HepG2 (cell line): ENCODE measurements around the gene SEMA3F. TPM values are rescaled to one million over a fixed set of nuclear protein-coding genes. Genes with fewer than 3 reads are reported as not detected.

Experiments
- CERS6 ChIP-seq: sonication (generic); formaldehyde crosslinking; IDR thresholded peaks from 2 replicates; pipeline ENCODE4 v1.5.0; 2020; ENCODE audit warnings: missing genetic modification reagents
- PLSCR1 ChIP-seq: sonication (generic); formaldehyde crosslinking; IDR thresholded peaks from 2 replicates; pipeline ENCODE4 v1.5.0; 2020; ENCODE audit warnings: missing genetic modification reagents, mild to moderate bottlenecking, borderline replicate concordance
- SIX4 ChIP-seq: sonication (generic); formaldehyde crosslinking; IDR thresholded peaks from 2 replicates; pipeline ENCODE4 v1.4.0; 2020; ENCODE audit warnings: missing genetic modification reagents
- TCF7 ChIP-seq: sonication (generic); IDR thresholded peaks from 2 replicates; pipeline ENCODE4 v1.6.1; 2016; ENCODE audit warnings: antibody characterized with exemption, low read depth
- TGIF2 ChIP-seq: IDR thresholded peaks from 2 replicates; pipeline ENCODE4 v1.6.1; 2016; ENCODE audit warnings: control low read depth, missing compliant biosample characterization
- THYN1 ChIP-seq: sonication (generic); formaldehyde crosslinking; IDR thresholded peaks from 2 replicates; pipeline ENCODE4 v1.8.1; 2023; ENCODE audit warnings: low read depth, mild to moderate bottlenecking, moderate library complexity, missing genetic modification reagents, borderline replicate concordance
- TMF1 ChIP-seq: sonication (generic); formaldehyde crosslinking; IDR thresholded peaks from 2 replicates; pipeline ENCODE4 v1.8.1; 2022; ENCODE audit warnings: low read depth, missing genetic modification reagents
- ZBED4 ChIP-seq: sonication (generic); formaldehyde crosslinking; IDR thresholded peaks from 2 replicates; pipeline ENCODE4 v1.4.0; 2020; ENCODE audit warnings: missing genetic modification reagents, borderline replicate concordance
- ZBTB7B ChIP-seq: sonication (generic); formaldehyde crosslinking; IDR thresholded peaks from 2 replicates; pipeline ENCODE4 v1.4.0; 2020; ENCODE audit warnings: missing genetic modification reagents
- ZGPAT ChIP-seq: IDR thresholded peaks from 2 replicates; pipeline ENCODE4 v1.6.1; 2016; ENCODE audit warnings: mild to moderate bottlenecking
- ZNF275 ChIP-seq: sonication (generic); formaldehyde crosslinking; IDR thresholded peaks from 2 replicates; pipeline ENCODE4 v1.8.0; 2022; ENCODE audit warnings: missing genetic modification reagents, mild to moderate bottlenecking, inconsistent platforms, borderline replicate concordance
- ZNF501 ChIP-seq: sonication (generic); formaldehyde crosslinking; IDR thresholded peaks from 2 replicates; pipeline ENCODE4 v1.5.1; 2020; ENCODE audit warnings: mild to moderate bottlenecking, moderate library complexity, missing genetic modification reagents
- ZNF564 ChIP-seq: sonication (generic); formaldehyde crosslinking; IDR thresholded peaks from 2 replicates; pipeline ENCODE4 v1.8.1; 2023; ENCODE audit warnings: mild to moderate bottlenecking, missing genetic modification reagents
- ZNF773 ChIP-seq: sonication (generic); formaldehyde crosslinking; IDR thresholded peaks from 2 replicates; pipeline ENCODE4 v1.4.0; 2020; ENCODE audit warnings: missing genetic modification reagents, borderline replicate concordance
- ZNF891 ChIP-seq: sonication (generic); formaldehyde crosslinking; IDR thresholded peaks from 2 replicates; pipeline ENCODE4 v1.5.0; 2020; ENCODE audit warnings: mild to moderate bottlenecking, missing genetic modification reagents
- ZUFSP ChIP-seq: sonication (generic); formaldehyde crosslinking; IDR thresholded peaks from 2 replicates; pipeline ENCODE4 v1.9.0; 2021; ENCODE audit warnings: missing genetic modification reagents, mild to moderate bottlenecking, borderline replicate concordance
- polyA plus RNA-seq, 8 experiments: library from polyadenylated mRNA; depleted of rRNA in 3 of 8; stranded (reverse) in 7 of 8; unstranded in 1 of 8; fragments of >200 nt; fragmentation: Illumina TruSeq in 4 of 8; extraction: Trizol in 4 of 8; gene quantifications; 2 replicates each; pipeline versions ENCODE4 v1.2.1 to v1.2.3, GENCODE V29; 2011 to 2016; ENCODE audit warnings: low read depth in 4 of 8, missing spikeins in 1 of 8, mixed read lengths in 1 of 8; ENCODE audit not compliant: insufficient read depth in 1 of 8
- total RNA-seq, 5 experiments: library from RNA; depleted of rRNA; stranded (reverse); fragments of >200 nt; fragmentation: Illumina TruSeq; extraction: Trizol; gene quantifications; 2 replicates each; pipeline ENCODE4 v1.2.3, GENCODE V29; 2016; ENCODE audit warnings: low read depth in 1 of 5

The SEMA3F gene
- total and polyA plus RNA-seq, 2 of the 13 experiments (the other 11 are each of a cell fraction or from before 2014, with no cell fraction given) = 7.6 to 17.2 TPM

GRCh38 chr3:50194128-50194902 is 39.2 kb downstream of the SEMA3F start (continued):
- TF ChIP-seq PLSCR1 (CRISPR knock-in tag) (no peak), TGIF2 (CRISPR knock-in tag) (no peak), ZNF773 (CRISPR knock-in tag) (no peak), TMF1 (CRISPR knock-in tag) (no peak), ZBTB7B (CRISPR knock-in tag) (no peak), ZNF891 (CRISPR knock-in tag) (0 out of 2 replicates have a peak, but pooled peaks have one; percentile 21), SIX4 (no peak), ZBED4 (CRISPR knock-in tag) (no peak), ZUFSP (no peak), ZNF275 (no peak), ZGPAT (CRISPR knock-in tag) (peak; percentile 45), ZNF501 (peak; percentile 5; the same call in 1 of the 2 replicates), THYN1 (no peak), TCF7 (no peak), ZNF564 (CRISPR knock-in tag) (no peak), CERS6 (no peak)
